ENCODE measurements around the gene SH2B3. TPM values are rescaled to one million over a fixed set of nuclear protein-coding genes. Genes with fewer than 3 reads are reported as not detected.

SH2B3 gene
- total RNA-seq, 1 donor from 2014 or later = 50.7 TPM

DNA sequence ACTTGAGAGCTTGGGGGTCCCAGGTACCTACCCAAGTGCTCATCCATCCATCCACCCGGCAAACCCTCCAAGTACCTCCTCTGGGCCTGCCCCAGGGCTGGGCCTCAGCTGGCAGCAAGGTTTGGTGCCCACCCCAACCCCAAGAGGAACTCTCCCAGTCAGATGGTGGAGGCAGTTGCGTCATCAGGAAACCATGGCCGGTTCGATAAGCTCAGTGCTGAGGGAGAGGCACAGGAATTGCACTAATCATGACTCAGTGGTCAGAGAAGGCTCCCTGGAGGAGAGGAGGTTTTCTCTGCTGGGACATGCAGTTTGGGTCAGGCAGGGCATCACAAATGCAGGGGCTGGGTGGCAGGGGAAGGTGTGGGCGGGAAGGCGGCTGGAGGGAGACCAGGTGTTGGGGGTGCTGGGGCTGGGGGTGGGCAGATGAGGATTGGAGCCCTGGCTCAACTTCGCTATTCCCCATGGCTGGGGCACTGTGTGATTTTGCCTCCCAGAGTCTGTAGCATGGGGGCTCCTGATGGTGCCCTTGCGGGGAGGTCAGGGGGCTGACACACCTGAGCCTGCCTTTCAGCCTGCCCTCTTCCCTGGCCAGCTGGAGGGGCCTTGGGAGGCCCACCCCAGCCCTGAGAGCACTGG is 32.2 kb downstream of the SH2B3 start:
- peak overlapping the region; percentile 56 for H3K4me3 Mint-ChIP-seq
- POLR2A ChIA-PET = interaction anchor here (0.6 to 4.2 kb wide), 8 partner anchors 8 to 1360 kb away, joined by 3 to 22 read pairs (median 4); no protein-coding TSS in a partner anchor
- H3K27ac Mint-ChIP-seq = peak overlapping the region; percentile 70

DNA sequence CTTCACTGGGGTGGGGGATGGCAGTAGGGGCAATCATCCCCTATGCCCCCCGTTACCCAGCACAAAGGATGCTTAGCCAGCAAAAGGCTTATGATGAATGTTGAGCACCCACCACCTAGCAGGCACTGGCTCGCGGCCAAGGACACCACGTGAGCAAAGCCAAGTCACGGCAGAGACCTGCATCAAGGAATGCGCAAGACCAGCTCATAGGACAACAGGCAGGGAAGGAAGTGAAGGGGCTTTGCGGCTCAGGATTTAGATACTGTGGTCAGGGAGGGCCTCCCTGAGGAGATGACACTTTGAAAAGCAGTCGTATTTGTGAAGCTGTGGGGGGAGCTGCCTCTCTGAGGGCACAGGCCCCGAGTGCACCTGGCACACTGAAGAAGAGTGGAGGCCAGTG is 32.8 kb downstream of the SH2B3 start:
- Mint-ChIP-seq H3K4me3 (peak overlapping the region; percentile 47), H3K27ac (peak overlapping the region; percentile 75), H3K36me3 (ENCODE audit: low read depth) (peaks cover 34% of the 10 kb centered on the region), H3K9me3 (no peaks in the 10 kb centered on the region), H3K4me1 (peaks cover 91% of the 10 kb centered on the region), H3K27me3 (no peaks in the 10 kb centered on the region)
- TF ChIP-seq, protein P1, sequence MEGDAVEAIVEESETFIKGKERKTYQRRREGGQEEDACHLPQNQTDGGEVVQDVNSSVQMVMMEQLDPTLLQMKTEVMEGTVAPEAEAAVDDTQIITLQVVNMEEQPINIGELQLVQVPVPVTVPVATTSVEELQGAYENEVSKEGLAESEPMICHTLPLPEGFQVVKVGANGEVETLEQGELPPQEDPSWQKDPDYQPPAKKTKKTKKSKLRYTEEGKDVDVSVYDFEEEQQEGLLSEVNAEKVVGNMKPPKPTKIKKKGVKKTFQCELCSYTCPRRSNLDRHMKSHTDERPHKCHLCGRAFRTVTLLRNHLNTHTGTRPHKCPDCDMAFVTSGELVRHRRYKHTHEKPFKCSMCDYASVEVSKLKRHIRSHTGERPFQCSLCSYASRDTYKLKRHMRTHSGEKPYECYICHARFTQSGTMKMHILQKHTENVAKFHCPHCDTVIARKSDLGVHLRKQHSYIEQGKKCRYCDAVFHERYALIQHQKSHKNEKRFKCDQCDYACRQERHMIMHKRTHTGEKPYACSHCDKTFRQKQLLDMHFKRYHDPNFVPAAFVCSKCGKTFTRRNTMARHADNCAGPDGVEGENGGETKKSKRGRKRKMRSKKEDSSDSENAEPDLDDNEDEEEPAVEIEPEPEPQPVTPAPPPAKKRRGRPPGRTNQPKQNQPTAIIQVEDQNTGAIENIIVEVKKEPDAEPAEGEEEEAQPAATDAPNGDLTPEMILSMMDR (IDR thresholded peaks at IDR 0.05) = no peak
- intact Hi-C loops (cut with micrococcal nuclease) = no loop called here
- ChIA-PET CTCF (interaction anchor here (0.9 to 1.8 kb wide), 3 partner anchors 13 to 42 kb away, joined by 3 to 13 read pairs (median 7); no protein-coding TSS in a partner anchor), POLR2A (interaction anchor here (0.6 to 4.2 kb wide), 7 partner anchors 9 to 1360 kb away, joined by 3 to 22 read pairs (median 4); no protein-coding TSS in a partner anchor)
- no peak for ATAC-seq (ENCODE audit: low read depth)
- no peak for DNase-seq

More for the DNA sequence above, 32.2 kb downstream of the SH2B3 start:
- intact Hi-C loops (cut with micrococcal nuclease) = no loop called here
- CTCF ChIA-PET = interaction anchor here (1.7 to 1.8 kb wide), 2 partner anchors 14 to 41 kb away, joined by 7 to 13 read pairs; no protein-coding TSS in a partner anchor
- Mint-ChIP-seq H3K9me3 (no peaks in the 10 kb centered on the region), H3K4me1 (peaks cover 91% of the 10 kb centered on the region), H3K36me3 (ENCODE audit: low read depth) (peaks cover 32% of the 10 kb centered on the region), H3K27me3 (no peaks in the 10 kb centered on the region)
- ATAC-seq (ENCODE audit: low read depth) (no peak), DNase-seq (no peak)
- TF ChIP-seq, protein P1 (IDR thresholded peaks at IDR 0.05) = no peak

DNA sequence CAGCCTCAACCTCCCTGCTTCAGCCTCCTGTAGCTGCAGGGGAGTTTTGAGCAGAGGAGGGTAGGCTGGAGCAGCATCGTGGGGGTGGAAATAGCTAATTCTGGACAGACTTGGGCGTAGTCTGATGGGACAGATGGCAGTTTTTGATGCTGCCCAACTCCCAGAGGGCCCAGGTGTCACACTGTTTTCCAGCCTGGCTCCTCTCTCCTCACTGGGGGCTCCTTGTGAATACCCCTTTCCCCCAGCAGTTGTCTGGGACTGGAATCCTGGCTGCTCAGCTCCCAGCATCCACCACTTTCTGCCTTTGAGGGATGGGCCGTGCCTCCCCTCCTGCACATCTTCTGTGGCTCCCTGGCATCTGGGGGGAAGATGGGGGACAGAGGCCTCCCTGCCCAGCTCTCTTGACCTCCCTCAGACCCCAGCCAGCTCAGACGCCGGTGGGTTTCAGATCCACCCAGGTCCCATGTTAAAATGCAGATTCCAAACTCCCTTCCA is 34.0 kb downstream of the SH2B3 start:
- TF ChIP-seq, protein P1 (IDR thresholded peaks at IDR 0.05) = no peak
- H3K4me3 Mint-ChIP-seq = no peak overlapping the region
- H3K27me3 Mint-ChIP-seq = no peaks in the 10 kb centered on the region
- H3K9me3 Mint-ChIP-seq = no peaks in the 10 kb centered on the region
- no peak for DNase-seq
- peaks cover 38% of the 10 kb centered on the region for H3K36me3 Mint-ChIP-seq (ENCODE audit: low read depth)
- no peak for ATAC-seq (ENCODE audit: low read depth)
- ChIA-PET POLR2A (interaction anchor here (0.9 to 4.2 kb wide), 4 partner anchors 10 to 32 kb away, joined by 3 to 22 read pairs (median 4); no protein-coding TSS in a partner anchor), CTCF (interaction anchor here (0.7 kb wide), 1 partner anchor 43 kb away, joined by 3 read pairs; no protein-coding TSS in a partner anchor)
- peak overlapping the region; percentile 12 for H3K27ac Mint-ChIP-seq
- peaks cover 91% of the 10 kb centered on the region for H3K4me1 Mint-ChIP-seq
- intact Hi-C loops (cut with micrococcal nuclease) = no loop called here

DNA sequence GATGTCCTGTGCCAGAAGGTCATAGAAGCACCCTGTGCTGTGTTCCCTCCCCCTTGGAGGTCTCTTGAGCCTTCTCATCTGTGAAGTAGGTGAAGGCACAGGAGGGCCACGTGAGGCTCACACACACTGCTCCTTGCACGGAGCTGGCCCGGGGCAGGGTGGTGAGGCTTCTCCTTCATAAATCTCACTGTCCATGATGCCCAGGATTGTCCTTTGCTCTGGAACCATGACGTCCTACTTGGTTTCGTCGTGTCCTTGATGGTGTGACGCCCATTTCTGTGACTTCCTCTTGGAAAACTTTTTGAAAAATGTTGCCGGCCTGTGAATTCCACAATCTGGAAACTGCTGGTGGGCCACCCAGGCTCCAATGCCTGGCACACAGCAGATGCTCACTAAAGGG is 34.4 kb downstream of the SH2B3 start:
- no peak for DNase-seq
- ChIA-PET CTCF (interaction anchor here (0.7 kb wide), 1 partner anchor 43 kb away, joined by 3 read pairs; no protein-coding TSS in a partner anchor), POLR2A (interaction anchor here (0.9 to 6.6 kb wide), 4 partner anchors 11 to 37 kb away, joined by 3 to 122 read pairs (median 13); no protein-coding TSS in a partner anchor)
- H3K4me1 Mint-ChIP-seq = peaks cover 91% of the 10 kb centered on the region
- peaks cover 38% of the 10 kb centered on the region for H3K36me3 Mint-ChIP-seq (ENCODE audit: low read depth)
- no peak overlapping the region for H3K4me3 Mint-ChIP-seq
- ATAC-seq (ENCODE audit: low read depth) = no peak
- no peaks in the 10 kb centered on the region for H3K9me3 Mint-ChIP-seq
- TF ChIP-seq, protein P1 (IDR thresholded peaks at IDR 0.05) = no peak
- H3K27me3 Mint-ChIP-seq = no peaks in the 10 kb centered on the region
- intact Hi-C loops (cut with micrococcal nuclease) = no loop called here
- H3K27ac Mint-ChIP-seq = peak overlapping the region; percentile 12

DNA sequence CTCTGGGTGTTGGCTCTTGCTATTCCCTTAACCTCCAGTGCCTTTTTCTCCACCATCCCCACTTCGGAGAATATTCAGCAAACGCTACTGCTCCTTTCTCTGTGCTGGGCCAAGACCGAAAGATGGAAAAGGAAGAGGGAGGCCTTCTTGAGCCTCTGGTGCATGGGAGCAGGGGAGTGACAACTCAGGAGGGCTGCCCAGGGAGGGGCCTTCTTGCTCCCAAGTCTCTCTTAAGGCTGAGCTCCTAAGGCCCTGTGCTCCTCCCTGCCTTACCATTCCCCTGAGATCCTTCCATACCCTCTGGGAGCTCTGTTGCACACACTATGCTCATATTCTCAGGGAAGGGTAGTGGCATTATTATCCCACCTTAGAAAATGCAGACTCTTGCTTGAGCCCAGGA is 34.9 kb downstream of the SH2B3 start:
- H3K27me3 Mint-ChIP-seq = no peaks in the 10 kb centered on the region
- H3K4me3 Mint-ChIP-seq = no peak overlapping the region
- CTCF ChIA-PET = interaction anchor here (1.9 kb wide), 1 partner anchor 43 kb away, joined by 8 read pairs; no protein-coding TSS in a partner anchor

More for the DNA sequence above, 34.9 kb downstream of the SH2B3 start:
- Mint-ChIP-seq H3K4me1 (peaks cover 91% of the 10 kb centered on the region), H3K36me3 (ENCODE audit: low read depth) (peaks cover 38% of the 10 kb centered on the region), H3K9me3 (no peaks in the 10 kb centered on the region), H3K27ac (peak overlapping the region; percentile 12)
- POLR2A ChIA-PET = interaction anchor here (2.0 to 6.6 kb wide), 3 partner anchors 11 to 37 kb away, joined by 4 to 122 read pairs (median 22); no protein-coding TSS in a partner anchor
- intact Hi-C loops (cut with micrococcal nuclease) = no loop called here
- TF ChIP-seq, protein P1 (IDR thresholded peaks at IDR 0.05) = no peak
- no peak for ATAC-seq (ENCODE audit: low read depth)
- no peak for DNase-seq
